Type B pancreatic cell (in vitro differentiated cells): Measurements from ENCODE around the gene CFAP70. TPM values are rescaled to one million over a fixed set of nuclear protein-coding genes. Genes with fewer than 3 reads are reported as not detected.
A peak's percentile ranks its signal among the peaks of the same experiment; 100 is the strongest.

Experiments used
- DNase-seq: peaks from one replicate; pipeline ENCODE4 v3.0.0; 2021; ENCODE audit warnings: mixed read lengths; ENCODE audit not compliant: unreplicated experiment; ENCODE audit errors: extremely low spot score
- H3K27ac Mint-ChIP-seq: 2 replicates; pipeline ENCODE4 v1.8.0; 2021; ENCODE audit warnings: mild to moderate bottlenecking, mixed read lengths
- H3K27me3 Mint-ChIP-seq: 2 replicates; pipeline ENCODE4 v1.8.0; 2021; ENCODE audit warnings: mixed read lengths
- H3K36me3 Mint-ChIP-seq: 2 replicates; pipeline ENCODE4 v1.8.0; 2021; ENCODE audit warnings: mixed read lengths
- H3K4me1 Mint-ChIP-seq: one replicate; pipeline ENCODE4 v1.8.0; 2021; ENCODE audit warnings: mixed read lengths; ENCODE audit not compliant: unreplicated experiment
- H3K4me3 Mint-ChIP-seq: 2 replicates; pipeline ENCODE4 v1.8.0; 2021; ENCODE audit warnings: mild to moderate bottlenecking, mixed read lengths
- H3K9me3 Mint-ChIP-seq: 2 replicates; pipeline ENCODE4 v1.8.0; 2021; ENCODE audit warnings: mixed read lengths
- CTCF ChIP-seq: fragments of 200-600 bp; sonication (generic); conservative IDR thresholded peaks from 2 replicates; pipeline ENCODE4 v1.5.0; 2021; ENCODE audit warnings: antibody characterized with exemption, mild to moderate bottlenecking
- total RNA-seq: library from RNA; stranded (reverse); gene quantifications from 2 replicates; pipeline ENCODE4 v1.2.1, GENCODE V29; 2021; ENCODE audit warnings: low replicate concordance

Gene CFAP70
- total RNA-seq, 1 donor from 2014 or later, result 9.7 TPM

- peak; percentile 56 for TF ChIP-seq CTCF
- Mint-ChIP-seq H3K4me3 (no peak overlapping the region), H3K36me3 (peaks cover 10% of the 10 kb centered on the region), H3K4me1 (no peaks in the 10 kb centered on the region), H3K27me3 (no peaks in the 10 kb centered on the region), H3K9me3 (no peaks in the 10 kb centered on the region), H3K27ac (no peak overlapping the region)
- no peak for DNase-seq
Observed at GRCh38 chr10:73232887-73233286, 125.8 kb downstream of the CFAP70 start.

GRCh38 chr10:73229567-73229966, 129.1 kb downstream of the CFAP70 start:
- Mint-ChIP-seq H3K4me1 (no peaks in the 10 kb centered on the region), H3K27me3 (no peaks in the 10 kb centered on the region), H3K4me3 (no peak overlapping the region), H3K9me3 (no peaks in the 10 kb centered on the region), H3K27ac (no peak overlapping the region), H3K36me3 (peaks cover 10% of the 10 kb centered on the region)
- DNase-seq, result no peak
- no peak for TF ChIP-seq CTCF

GRCh38 chr10:73228247-73228646, 130.4 kb downstream of the CFAP70 start:
- Mint-ChIP-seq H3K36me3 (peaks cover 10% of the 10 kb centered on the region), H3K4me1 (no peaks in the 10 kb centered on the region), H3K27me3 (no peaks in the 10 kb centered on the region), H3K27ac (no peak overlapping the region), H3K4me3 (no peak overlapping the region), H3K9me3 (no peaks in the 10 kb centered on the region)
- no peak for TF ChIP-seq CTCF
- DNase-seq, result no peak

GRCh38 chr10:73226663-73227062, 132.0 kb downstream of the CFAP70 start:
- TF ChIP-seq CTCF, result no peak
- no peak for DNase-seq
- Mint-ChIP-seq H3K4me3 (no peak overlapping the region), H3K27me3 (no peaks in the 10 kb centered on the region), H3K36me3 (peaks cover 7% of the 10 kb centered on the region), H3K4me1 (no peaks in the 10 kb centered on the region), H3K9me3 (no peaks in the 10 kb centered on the region), H3K27ac (no peak overlapping the region)

GRCh38 chr10:73225518-73225917, 133.1 kb downstream of the CFAP70 start:
- Mint-ChIP-seq H3K36me3 (peaks cover 4% of the 10 kb centered on the region), H3K9me3 (no peaks in the 10 kb centered on the region), H3K4me3 (no peak overlapping the region), H3K4me1 (no peaks in the 10 kb centered on the region), H3K27me3 (no peaks in the 10 kb centered on the region), H3K27ac (no peak overlapping the region)
- no peak for DNase-seq
- TF ChIP-seq CTCF, result no peak

- H3K27ac Mint-ChIP-seq, result no peak overlapping the region
- H3K4me1 Mint-ChIP-seq, result no peaks in the 10 kb centered on the region
- no peak for DNase-seq
- H3K4me3 Mint-ChIP-seq, result no peak overlapping the region
- no peak for TF ChIP-seq CTCF
- H3K27me3 Mint-ChIP-seq, result no peaks in the 10 kb centered on the region
- peaks cover 13% of the 10 kb centered on the region for H3K36me3 Mint-ChIP-seq
- H3K9me3 Mint-ChIP-seq, result no peaks in the 10 kb centered on the region
Observed at GRCh38 chr10:73220989-73221388, 137.7 kb downstream of the CFAP70 start.
